Activated T-cell treated with anti-CD3 and anti-CD28 coated beads, Interleukin-2, amount 50 U/mL, for 48 hours (primary cell): ENCODE measurements around the gene SLC37A3.
"Not testable (repeated sequence)": the region's sequence is repeated elsewhere in the genome, so short reads cannot be mapped to it uniquely, and the experiment has no call there.

ENCODE experiments used
- DNase-seq, 2 experiments: peaks; one replicate each; pipeline ENCODE4 v3.0.0-alpha.2; 2020

SLC37A3 gene

DNA sequence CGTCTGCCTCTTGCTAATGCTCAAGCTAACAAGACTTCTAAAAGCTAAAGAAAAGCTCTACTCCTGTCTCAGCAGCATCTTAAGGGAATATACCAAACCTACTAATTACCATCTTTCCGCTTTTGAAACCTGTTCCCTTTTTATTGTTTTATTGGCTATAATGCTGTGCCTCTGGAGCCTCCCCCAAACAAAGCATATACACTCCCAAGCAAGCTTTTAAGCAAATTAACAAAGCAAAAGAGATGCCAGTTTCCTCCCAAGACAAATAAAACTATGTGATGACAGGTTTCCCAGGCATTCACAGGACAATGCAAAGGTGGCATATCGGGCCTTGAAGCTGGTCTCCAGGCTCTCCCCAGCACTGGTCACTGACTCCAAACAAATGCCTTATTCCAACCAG, 52.9 kb downstream of the SLC37A3 start:
- no peak for DNase-seq

DNA sequence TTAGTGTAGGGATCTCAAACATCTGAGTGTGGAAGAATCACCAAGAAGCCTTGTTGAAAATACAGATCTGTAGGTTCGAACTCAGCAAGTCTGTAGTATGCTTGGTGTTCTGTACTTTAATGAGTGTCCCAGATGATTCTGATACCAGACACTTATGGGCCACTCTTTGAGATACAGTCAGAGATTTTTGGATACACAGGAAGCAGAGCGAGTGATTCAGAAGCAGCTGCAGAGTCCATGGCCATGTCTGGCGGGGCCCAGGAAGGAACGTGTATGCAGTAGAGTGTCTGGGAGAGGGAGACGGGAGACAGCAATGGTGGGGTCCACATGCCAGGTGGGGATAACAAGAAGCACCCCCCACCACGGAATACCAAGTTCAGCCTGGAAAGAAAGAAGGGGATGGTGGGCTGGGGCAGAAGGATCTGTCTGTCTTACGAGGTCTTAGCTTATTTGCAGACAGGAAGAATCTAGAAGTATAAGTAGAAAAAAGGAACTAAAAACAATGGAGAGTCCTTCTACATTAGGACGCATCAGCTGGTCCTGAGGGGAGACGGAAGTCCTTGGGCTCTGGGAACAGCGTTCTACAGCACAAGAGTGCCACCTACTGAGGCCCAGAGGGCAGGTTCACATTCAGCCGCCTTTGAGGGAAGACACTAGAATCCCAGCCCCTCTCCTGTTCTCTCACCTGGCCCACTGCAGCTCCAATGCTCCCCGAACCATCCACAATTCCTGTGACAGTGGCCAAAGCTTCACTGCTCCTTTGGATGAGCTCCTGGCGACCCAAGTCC, 55.4 kb downstream of the SLC37A3 start:
- DNase-seq = no peak

DNA sequence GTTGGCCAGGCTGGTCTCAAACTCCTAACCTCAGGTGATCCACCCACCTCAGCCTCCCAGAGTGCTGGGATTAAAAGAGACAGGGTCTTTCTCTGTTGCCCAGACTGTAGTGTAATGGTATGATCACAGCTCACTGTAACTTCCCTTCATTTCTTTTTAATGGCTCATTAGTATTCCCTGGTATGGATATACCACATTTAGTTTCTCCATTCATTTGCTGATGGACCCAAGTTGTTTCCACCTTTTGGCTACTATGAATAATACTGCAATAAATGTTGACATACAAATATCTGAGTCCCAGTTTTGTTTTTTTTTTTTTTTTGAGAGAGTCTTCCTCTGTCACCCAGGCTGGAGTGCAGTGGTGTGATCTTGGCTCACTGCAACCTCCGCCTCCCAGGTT, 59.4 kb downstream of the SLC37A3 start:
- DNase-seq = not testable (repeated sequence)

DNA sequence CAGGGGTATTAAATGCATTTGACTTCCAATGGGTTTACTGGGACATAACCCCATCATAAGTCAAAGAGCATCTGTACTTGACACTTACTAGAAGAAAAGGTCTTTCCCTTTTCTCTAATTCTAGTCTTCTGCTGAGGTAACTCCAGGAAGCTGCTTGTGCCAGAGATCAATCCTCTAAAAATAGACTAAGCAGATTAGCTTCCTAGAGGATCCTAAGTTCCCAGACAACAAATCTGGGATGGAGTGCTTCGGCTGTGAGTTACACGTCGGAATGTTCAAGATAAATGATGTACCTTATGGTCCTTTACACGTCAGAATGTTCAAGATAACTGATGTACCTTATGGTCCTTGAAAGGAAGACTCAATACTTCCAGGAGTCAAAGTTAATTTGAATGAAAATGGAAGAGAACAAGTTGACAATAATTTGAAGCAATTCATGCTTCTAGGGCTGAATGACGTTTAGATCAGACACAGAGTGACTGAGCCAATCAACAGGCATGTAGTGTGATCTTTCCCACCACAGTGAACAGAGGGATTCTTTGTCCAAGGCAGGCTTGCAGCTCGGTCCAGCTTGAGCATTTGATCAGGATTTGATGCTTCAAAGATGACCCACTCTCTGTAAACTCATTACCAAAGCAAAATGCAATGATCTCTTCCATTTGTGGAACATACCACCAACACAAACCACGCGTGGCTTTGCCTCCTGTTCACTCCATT, 63.8 kb downstream of the SLC37A3 start:
- no peak for DNase-seq

DNA sequence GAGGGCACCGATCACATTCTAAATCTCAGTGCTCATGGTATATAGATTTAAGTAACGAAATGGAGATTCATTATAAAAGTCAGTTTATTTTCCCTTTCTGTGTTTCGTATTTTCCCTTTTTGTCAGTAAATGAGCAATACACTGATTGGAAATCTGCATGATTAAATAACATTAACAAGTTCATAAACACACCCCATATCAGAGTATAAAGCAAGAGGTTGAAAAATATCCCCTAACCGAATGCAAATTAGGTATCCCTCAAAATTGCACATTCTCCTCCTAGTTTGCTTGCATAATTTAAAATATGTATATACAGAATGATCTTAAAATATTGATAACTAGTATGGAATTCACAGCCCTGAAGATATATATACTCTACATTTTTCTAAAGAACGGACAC, 64.6 kb downstream of the SLC37A3 start:
- DNase-seq = no peak

DNA sequence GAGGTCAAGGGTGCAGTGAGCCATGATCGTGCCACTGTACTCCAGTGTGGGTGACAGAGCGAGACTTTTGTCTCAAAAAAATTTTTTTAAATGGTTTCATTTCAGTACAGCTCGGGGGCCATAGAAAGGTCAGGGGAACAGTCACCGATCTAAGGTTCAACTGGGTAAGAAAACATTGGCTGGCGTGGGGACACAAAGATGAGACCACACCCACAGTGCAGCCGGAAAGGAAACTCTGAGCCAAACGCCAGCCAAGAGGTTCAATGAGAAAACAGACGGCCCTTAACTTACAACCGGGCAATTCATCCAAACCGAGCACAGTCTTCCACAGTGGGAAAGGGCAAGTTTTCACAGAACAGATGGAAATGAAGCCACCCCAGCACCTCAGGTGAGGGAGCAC, 65.1 kb downstream of the SLC37A3 start:
- DNase-seq = no peak

DNA sequence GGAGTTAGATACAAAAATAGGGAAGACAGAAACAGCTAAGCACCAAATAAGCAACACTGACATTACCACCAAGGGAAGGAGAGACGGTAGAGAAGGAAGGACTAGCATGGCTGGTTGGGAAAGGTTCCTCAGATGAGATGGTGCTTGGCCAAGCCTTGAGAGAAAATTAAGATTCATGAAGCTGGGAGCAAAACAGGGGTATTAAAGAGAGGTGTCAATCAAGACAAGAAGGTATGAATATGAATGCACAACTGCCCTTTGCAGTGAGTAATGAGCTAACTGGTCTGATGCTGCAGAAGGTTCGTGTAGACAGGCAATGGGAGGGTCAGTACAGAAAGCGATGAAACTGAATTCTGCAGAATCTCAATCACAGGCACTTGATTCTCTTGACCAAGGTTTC, 67.7 kb downstream of the SLC37A3 start:
- no peak for DNase-seq

DNA sequence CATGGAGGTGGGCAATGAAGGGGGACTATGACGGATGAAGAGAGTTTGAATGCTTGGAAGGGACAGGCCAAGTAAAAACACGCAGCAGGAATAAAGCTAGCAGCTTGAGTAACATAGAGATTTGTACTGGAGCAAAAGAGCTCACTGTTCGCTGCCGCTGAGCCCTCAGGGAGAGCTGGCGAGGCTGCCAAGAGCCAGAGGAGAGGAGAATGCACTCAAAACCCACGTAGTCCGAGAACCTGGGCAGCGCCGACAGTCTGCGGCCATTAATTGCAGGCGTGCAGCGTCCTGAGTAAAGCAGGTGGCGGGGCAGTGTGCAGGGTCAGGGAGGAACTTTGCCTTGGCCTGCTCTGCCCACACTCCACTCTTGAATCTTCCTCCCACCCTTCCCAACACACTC, 68.2 kb downstream of the SLC37A3 start:
- DNase-seq = no peak

DNA sequence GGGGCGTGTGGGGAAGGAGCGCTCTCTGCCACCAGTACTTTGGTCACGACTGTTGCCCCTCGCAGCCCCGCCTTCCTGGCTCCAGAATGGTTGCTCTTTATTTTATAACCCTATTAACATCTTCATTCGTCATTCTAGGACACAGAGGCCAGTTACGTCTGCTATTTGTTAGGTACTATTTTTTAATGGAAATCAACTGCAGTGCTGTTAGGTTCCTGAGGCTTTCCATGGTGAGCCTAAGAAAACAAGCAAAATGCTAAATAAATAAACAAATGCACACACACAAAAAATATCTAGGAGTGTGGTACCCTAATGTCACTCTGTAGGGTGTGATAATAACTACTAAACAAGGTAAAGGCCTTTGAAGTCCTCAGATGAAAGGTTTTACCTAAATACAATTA, 71.1 kb downstream of the SLC37A3 start:
- no peak for DNase-seq

DNA sequence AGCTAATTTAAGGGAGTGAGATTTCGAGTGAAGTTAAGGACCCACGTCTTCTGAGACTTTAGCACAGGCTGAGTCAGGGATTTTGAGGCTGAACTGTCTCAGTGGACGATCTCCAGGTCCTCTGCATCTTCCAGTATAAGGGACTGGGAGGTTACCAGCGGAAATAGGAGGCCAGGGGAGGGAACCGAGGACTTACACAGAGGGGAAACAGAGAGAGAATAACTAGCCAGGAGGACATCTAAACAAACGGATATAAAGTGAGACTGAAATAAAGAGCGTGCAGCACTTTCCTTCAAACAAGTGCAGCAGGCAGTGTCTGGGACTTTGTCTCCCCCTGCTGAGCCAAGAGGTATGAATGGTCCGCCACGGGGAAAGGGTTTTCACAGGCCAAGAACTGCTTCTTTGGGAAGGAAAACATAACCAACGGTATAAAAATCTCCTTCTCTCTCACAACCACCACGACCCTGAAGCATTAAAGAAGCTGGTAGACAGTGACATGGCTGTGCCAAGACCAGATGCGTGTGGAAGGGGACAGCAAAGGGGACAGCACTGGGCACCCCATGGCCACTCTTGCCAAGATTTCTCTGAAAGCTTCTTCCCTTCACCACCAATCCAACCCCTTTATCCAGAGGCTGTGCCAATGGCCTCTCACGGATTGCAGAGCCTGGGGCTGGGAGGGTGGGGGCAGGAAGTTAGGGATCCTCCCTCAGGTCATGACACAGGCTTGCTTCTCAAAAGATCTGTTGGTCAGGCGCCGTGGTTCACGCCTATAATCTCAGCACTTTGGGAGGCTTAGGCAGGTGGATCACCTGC, 72.0 kb downstream of the SLC37A3 start:
- peak; percentile 55 to 64 for DNase-seq

DNA sequence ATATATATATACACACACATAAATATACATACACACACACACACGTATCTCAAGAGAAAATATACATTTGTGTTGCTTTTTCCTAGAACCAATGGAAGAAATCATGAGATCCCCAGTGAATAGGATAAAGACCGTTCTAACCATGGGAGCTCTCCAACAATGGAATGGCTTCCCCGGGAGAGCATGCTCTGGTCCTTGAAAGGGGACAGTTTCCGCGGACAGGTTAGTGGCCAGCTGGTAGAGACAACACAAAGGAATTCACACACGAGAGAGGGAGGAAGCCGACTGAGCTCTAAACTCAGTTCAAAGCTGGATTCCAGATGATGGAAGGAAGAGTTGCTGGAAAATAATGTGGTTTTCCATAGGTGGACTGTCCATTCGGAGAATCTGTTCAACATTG, 72.7 kb downstream of the SLC37A3 start:
- no peak for DNase-seq

DNA sequence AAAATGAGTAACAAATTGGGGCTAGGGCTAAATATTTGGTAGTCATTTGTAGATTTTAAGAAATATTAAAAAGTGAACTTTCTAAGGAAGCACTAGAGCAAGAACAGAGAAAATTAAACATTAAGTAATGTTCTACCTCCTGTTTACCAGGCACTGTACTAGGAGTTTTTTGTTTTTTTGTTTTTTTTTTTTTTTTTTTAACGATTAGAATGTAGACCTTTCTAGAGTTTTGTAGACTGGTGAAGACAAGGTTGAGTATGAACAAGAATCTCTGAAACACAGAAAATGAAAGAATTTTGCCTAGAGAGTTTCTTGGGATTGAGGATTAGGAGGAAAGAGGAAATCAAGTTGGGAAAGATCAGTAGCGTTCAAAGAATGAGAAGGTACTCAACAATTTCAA, 73.6 kb downstream of the SLC37A3 start:
- DNase-seq = no peak

DNA sequence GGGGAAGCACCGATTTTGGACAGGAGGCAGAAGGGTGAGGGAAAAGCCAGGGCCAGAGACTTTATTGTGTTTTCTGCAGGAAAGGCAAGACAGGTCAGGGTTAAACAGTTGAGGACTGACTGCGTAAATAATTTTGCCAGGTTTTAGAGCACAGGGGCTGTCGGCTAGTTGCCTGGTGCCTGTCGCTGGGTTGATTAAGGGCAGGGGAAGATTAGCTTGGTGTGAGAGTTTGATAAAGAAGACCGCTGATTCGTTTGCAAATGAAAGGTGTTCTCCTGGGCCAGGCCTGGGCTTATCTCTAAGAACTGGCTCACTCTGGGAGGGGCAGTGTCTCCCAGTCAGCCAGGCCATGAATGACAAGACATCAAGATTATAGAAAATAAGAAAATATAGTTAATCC, 75.6 kb downstream of the SLC37A3 start:
- DNase-seq = no peak

DNA sequence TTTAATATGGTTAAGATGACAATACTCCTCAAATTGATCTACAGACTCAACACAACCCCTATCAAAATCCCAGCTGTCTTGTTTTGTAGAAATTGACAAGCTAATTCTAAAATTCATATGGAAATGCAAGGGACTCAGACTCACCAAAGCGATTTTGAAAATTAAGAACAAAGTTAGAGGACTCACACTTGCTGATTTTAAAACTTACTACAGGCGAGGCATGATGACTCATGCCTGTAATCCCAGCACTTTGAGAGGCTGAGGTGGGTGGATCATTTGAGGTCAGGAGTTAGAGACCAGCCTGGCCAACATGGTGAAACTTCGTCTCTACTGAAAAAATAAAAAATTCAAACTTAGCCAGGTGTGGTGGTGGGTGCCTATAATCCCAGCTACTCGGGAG, 78.3 kb downstream of the SLC37A3 start:
- DNase-seq = not testable (repeated sequence)

DNA sequence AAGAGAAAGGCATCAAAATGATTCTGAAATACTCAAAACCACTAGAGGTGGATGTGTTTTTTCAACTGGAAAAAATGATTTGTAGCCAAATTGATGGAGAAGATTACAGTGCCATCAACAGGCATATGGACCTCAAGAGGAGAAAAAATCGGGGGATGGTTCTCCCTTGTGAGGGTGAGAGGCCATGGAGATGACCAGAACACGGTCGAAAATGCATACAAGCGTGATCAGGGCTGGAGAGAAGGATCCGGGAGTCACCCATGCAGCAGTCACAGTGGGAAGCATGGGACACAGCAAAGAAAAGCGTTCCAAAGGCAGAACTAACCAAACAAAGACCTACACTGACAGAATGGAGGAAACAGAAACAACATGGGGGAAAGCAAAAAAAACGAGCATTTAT, 80.3 kb downstream of the SLC37A3 start:
- no peak for DNase-seq

DNA sequence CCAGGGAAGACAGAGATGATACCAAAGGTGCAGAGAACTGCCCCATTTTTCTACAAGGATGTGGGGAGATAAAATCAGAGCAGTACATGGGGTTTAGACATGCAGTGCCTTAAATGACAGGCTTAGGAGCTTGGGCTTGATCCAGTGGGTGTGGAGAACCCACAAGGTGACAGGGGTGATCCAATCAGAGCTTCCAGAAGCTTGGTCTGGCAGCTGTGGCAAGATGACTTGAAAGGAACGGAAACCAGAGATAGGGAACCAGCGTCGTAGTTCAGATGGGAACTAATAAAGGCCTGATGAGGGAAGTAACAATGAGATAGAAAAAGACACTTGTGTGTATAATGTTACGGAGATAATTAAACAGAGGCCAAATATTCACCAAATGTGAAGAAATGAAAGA, 80.7 kb downstream of the SLC37A3 start:
- DNase-seq = no peak

DNA sequence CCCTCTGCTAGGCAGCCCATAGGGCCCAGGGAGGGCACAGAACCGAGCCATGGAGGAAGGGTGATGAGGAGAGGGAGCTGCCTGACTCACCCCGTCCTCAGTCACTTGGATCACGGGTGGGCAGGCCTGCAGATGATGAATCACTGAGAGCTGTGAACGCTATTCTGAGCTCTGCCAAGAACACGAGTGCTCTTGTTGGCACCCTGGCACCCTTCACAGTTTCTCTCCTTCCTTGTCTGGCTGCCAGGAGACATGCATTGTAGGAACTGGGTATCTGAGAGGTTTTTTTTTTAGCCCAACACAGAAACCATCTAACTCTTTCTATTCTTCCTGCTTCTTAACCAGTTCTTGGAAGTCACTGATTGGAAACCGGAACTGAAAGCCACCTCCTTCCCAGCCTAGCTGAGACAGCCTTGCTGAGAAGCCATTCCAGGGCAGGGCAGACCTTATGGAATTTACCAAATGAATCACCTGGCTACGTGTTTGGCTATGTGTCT, 82.1 kb downstream of the SLC37A3 start:
- DNase-seq = peak; percentile 39 to 58

DNA sequence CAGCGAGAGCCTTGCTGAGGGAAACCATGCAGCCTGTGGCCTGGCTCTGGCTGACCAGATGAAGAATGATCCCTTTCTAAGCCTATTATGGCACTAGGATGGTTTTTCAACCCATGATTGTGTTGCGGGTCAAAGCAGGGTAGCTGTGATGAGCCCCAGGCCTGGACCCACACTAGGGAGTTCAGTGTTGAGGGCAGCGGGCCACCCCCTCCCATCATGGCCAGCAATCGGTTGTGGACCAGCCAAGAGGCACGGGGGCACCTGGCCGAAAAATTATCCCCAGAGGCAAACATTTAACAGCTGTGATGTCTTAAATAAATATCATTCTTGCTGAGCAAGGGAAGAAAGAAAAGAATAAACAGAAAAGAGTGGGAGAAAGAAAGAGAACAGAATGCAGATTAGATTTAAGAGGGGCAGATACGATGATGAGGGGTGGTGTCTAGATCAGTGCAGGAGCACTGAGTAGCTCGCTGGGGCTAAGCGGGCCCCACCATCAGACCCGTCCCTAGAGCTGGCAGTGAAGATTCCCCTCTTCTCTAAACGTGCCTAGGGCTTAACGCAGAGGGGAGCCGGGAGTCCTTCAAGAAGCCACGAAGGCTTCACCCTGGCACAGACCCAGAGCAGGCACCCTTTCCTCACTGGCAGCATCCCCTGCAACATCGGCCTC, 82.7 kb downstream of the SLC37A3 start:
- no peak for DNase-seq

DNA sequence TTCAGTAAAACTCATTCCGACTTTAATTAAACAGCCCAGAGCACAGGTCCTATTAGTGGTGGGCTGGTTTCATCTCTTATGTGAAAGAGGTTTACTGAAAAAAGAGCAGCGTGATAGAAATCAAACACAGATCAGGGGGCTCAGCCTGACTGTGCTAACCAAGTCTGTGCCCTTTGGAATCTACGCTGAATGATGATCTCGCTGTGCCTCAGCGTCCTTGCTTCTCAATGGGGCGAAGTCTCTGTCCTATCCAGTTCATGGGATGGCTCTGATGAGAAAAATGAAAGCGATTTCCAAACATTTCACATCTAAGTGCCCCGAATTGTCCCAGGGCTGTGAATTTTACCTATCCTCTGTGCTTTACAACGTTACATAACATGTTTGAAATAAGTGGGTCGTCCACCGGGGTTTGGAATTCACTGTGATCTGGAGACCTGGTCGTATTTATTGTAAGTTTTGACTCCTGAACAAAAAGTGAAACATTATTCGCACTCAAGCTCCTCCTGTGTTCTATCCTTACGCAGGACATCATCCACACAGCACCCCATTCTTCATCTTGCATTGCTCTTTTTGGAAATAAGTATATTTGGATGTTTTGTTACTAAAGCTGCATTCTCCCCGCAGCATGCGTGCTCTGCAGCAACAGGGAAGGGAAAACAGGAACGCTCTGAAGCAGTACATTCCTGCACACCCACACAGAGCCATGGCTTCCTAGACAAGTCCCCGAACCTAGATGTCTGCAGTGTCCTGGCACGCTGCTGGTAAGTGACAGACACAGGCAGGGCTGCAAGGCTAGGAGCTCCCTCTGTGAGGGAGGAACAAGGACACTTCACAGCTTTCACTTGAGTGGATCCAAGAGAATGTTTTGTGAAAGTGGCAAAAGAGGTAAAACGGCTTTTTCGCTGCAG, 83.5 kb downstream of the SLC37A3 start:
- no peak for DNase-seq

DNA sequence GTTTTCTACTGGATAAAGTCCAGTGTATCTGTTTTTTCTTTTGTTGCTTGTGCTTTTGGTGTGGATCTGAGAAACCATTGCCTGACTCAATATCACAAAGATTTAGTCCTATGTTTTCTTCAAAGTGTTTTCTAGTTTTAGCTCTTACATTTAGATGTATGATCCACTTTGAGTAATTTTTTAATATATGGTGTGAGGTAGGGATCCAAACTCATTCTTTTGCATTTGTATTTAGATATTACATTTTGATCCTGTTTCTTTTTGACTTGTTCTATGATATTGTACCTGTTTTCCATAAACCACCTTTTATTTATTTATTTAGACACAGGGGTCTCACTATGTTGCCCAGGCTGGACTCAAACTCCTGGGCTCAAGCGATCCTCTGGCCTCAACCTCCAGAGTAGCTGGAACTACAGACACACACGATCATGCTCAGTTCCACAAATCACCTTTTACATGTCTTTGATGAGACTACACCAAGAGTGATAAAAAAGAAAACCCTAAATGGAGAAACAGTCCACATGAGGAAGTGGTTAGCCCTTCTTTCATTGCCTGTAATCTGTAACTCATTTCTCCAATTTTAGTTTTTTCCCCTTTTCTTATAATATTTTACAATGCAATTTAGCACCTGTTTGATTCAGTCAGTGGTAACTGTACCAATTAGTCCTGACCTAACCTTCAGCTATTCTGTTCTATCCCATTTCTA, 86.0 kb downstream of the SLC37A3 start:
- no peak for DNase-seq

DNA sequence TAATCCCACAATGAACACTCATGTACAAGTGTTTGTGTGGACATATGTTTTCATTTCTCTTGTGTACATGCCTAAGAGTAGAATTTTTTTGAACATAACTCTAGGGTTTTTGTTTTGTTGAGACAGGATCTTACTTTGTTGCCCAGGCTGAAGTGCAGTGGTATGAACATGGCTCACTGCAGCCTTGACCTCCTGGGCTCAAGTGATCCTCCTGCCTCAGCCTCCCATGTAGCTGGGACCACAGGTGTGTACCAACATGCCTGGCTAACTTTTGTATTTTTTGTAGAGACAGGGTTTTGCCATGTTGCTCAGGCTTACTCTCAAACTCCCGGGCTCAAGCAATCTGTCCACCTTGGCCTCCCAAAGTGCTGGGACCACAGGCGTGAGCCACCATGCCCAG, 87.2 kb downstream of the SLC37A3 start:
- not testable (repeated sequence) for DNase-seq
